GM12892 (cell line): ENCODE measurements around the gene TMEM163.

Experiments
- DNase-seq: peaks from one replicate; pipeline ENCODE4 v3.0.0; 2011; ENCODE audit not compliant: insufficient read length
- FAIRE-seq: peaks from 2 replicates; lab custom pipeline; 2011; peaks lifted over from hg19 to GRCh38; lab: Jason Lieb, UNC
- POLR2A ChIP-seq: IDR thresholded peaks from 2 replicates; pipeline ENCODE4 v1.6.1; 2011; ENCODE audit warnings: low read depth, low read length, control low read depth
- POLR2AphosphoS5 ChIP-seq: IDR thresholded peaks from 2 replicates; pipeline ENCODE4 v1.6.1; 2011; ENCODE audit warnings: low read depth, low read length, control low read depth
- TAF1 ChIP-seq: IDR thresholded peaks from 2 replicates; pipeline ENCODE4 v1.6.1; 2011; ENCODE audit warnings: low read depth, mild to moderate bottlenecking, control low read depth, low read length, borderline replicate concordance

Gene TMEM163

DNA sequence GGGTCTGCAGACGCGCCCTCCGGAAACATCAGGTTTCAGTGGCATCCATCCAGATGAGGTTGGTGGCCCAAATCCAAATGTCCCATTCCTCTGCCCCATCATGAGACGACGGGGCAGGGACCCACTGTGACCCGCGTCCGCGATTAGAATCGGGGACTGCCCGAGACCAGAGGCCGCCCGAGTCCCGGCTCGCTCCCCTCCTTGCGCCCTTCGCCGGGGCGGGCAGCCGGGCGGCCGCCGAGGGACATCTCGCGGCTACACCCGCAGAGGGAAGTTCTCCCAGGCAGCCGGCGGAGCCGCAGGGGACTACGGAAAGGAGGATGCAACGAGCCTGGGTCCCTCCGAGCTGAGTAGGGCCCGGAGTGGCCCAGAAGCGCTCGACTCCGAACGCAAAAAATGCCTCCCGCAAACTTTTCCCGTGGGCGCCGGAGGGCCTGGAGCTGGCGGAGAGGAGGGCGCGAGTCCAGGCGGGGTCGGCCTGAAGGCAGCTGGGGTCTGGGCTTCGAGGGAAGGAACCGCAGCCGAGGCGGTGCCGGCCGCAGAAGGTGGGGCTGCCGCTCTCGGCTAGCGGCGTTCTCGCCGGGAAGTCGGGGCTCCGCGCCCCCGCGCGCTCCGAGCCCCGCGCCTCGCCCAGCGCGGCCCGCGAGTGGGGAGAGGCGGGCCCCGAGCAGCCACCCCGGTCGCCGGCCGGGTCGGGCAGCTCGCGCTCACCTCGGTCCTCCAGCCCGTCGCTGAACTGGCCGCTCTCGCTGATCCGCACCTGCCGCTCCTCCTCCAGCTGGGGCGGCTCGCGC is 580 bp downstream of the TMEM163 start:
- TF ChIP-seq POLR2A: no peak
- FAIRE-seq (no peak), DNase-seq (peak; percentile 36)

DNA sequence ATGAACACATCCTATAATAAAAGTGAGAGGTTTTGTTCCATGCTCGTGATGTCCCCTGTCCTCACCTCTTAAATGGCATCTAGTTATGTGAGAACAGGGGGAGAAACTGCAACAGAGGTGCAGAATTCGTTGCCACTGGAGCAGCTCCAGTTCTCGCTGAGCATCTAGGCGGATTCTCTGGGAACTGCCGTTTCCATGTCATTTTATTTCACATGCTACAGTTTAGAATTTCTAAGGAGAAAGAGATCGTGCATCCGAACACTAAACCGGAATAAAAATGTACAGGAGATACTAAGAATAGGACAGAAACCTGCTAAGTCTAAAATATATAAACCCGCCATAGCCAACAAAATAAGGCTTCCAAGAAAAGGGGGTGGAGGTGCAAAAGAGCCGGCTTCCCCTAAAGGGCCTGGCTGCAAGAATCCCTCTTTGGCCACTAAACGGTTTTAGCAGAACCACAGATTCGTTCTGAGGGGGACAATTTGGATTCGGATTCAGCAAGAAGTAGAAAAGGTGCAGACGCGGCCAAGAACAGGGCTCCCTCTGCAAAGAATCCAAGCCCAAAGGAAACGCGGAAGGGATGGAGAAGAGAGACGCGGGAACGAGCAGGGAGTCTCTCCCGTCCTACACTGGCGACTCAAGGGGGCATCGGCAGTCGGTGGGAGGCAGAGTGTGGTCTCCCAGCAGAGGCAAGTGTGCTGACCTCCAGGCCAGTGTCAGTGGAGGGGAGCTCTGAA is 1.3 kb downstream of the TMEM163 start:
- no peak for FAIRE-seq
- DNase-seq: no peak

DNA sequence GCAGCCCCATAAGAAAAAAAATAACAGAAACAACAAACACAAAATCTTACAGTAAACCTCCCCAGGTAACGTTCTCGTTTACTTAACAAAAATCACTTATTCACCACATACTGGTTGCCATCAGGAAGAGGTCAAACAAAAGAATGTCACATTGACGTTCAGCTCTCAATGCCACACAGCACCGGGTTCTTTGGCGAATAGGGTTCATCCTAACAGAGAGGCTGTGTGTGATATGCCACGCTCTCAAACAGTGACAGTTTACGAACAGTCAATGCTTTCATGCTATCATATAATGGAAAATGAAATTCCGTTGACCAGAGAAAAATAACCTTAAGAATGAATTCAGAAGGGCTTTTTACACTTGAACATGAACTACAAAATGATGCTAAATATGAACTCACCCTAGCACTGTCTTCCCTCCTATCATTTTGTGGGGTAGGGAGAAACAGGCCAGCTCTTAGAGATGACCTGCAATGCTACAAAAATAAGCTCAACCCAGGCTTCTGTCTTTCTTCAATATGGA is 2.0 kb downstream of the TMEM163 start:
- DNase-seq: no peak
- no peak for TF ChIP-seq TAF1
- no peak for TF ChIP-seq POLR2AphosphoS5
- TF ChIP-seq POLR2A: no peak
- FAIRE-seq: no peak

More for the DNA sequence above, 1.3 kb downstream of the TMEM163 start:
- TF ChIP-seq TAF1 (no peak), POLR2AphosphoS5 (no peak), POLR2A (no peak)

DNA sequence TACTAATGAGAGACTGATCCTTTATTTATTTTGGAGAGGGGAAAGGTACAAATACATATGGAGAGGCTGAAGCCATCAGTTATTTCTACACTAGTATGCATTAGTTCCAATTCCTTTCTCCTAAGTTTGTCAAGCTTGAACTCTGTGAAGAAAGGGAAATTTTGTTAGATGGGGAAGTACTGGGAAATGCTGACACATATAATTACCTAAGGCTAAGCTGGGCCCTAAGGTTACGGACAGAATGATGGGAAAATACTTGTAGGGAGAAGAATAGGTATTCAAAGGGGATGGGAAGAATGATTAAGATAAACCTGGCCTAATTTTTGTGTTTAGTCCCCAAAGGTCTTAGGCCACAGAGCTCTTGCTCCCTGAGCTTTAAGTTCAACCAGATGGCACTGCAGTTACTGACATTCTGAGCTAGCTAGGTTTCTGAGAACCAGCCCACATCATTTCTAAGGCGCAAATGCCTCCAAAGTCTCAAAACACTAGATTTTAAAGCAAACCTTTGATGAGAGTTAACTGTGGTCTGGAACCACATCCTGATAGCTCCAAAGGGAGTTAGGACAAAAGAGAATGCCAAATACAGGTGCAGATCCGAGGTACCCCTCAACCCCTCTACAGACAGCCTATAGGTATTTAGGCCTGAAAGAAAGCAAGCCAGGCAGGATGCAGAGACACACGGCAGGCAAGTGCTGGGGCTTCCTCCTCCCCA is 2.7 kb downstream of the TMEM163 start:
- FAIRE-seq: no peak
- TF ChIP-seq TAF1 (no peak), POLR2AphosphoS5 (no peak), POLR2A (no peak)
- DNase-seq: no peak

DNA sequence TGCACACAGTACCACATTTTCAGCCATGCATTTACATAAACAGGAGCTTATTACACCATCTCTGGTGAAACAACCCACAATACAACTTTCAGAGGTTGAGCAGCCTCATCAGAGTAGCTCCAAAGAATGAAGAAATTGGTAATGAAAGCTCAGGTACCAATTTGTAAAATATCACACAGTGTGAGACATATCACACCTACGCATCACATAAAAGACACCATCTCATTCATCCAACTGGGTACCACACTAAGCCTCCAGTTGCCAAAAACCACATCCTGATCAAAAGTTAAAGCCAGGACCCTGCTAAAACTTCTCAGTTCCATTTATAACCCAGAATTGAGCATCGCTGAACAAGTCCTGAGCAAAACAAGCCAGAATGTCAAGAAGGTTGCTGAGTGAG is 4.6 kb downstream of the TMEM163 start:
- FAIRE-seq (no peak), DNase-seq (no peak)
- TF ChIP-seq POLR2AphosphoS5 (no peak), POLR2A (no peak), TAF1 (no peak)

DNA sequence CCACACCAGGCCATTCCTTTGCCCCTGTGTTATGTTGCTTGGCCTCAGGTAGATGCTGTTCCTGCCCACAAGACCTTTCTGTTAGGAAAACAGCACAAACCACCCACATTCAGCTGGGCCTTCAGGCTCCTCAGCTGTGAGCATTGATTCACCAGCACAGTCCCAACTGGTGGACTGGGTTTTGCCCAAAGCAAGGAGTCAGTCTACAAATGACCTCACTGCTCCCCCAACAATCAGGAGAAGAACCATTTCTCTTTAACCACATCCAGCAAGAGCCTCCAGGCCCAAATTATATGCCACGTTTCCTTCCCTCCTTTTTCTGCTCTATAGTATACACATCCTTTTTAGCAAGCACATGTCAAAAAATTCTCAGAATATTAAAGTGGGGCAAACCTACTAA is 5.2 kb downstream of the TMEM163 start:
- DNase-seq (no peak), FAIRE-seq (no peak)
- TF ChIP-seq POLR2A (no peak), TAF1 (no peak), POLR2AphosphoS5 (no peak)

DNA sequence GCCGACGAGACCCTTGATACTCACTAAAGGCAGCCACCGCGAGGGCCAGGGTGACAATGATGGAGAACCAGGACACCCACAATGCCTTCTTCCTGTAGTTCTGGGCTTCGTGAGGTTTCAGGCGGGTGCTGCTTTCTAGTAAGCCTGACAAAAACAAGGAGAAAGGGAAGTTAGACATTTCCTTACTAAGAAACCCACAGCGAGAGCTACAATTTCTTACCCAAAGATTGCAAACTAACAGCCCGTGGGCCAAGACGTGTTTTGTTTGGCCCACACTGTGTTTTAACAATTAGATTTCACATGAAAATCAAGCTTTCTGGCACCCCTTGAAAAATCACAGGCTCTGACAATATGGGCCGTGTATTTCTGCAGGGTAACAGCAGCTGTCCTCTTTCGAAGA is 5.6 kb downstream of the TMEM163 start:
- FAIRE-seq: no peak
- TF ChIP-seq POLR2A (no peak), TAF1 (no peak), POLR2AphosphoS5 (no peak)
- DNase-seq: no peak

DNA sequence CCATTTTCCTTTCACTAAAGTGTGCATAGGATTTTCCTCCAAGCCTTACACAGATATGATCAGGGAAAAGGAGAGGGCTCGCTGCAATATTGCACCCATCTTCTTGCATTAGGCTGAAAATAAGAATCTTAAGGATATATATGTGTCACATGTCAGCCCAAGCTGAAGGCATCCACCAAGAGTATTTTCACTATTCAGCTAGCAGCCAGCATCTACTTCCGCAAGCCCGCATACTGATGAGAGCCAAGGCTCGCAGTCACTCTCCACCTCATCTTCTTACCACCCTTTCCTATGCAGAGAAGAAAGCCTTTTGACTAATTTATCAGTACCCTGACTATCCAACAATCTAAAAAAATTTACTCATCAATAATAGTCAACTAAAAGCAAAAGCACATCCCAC is 6.1 kb downstream of the TMEM163 start:
- no peak for DNase-seq
- TF ChIP-seq POLR2A: no peak
- TF ChIP-seq POLR2AphosphoS5: no peak
- TF ChIP-seq TAF1: no peak
- no peak for FAIRE-seq

DNA sequence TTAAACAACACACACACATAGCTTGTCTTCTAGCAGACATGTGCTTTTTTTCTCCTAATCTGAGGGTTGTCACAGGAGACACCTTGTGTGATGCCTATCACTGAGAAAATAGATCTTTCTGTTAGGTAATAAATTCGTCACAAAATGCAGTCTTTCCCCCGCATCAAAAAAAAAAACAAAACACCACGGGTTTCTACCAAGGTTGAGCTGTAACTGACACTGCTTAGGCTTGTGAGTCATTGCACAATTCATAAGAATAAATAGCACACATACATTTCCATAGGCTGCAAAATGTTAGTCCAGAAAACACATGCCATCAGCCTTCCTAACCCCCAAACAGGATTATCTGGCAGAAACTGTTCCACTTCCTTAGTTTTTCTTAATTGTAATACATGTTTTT is 6.5 kb downstream of the TMEM163 start:
- DNase-seq: no peak
- FAIRE-seq: no peak
- TF ChIP-seq TAF1 (no peak), POLR2AphosphoS5 (no peak), POLR2A (no peak)

DNA sequence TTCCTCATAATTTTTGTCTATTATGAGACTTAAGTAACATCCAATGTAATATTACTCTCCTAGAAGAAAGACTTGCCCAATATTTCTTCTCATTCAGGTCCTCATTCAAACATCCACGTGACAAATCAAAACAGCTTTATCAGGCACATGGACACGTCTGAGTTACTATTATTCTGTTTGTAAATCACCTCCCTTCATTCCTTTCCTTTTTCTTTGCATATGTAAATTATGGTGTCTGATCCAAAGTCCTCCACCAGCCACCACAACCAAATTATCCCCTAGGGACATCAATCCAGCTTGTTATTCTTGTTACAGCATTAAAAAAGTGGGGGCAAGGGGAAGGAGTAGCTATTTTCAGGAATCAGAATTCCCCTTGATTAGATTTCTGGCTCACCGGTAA is 7.1 kb downstream of the TMEM163 start:
- no peak for DNase-seq
- TF ChIP-seq POLR2A (no peak), POLR2AphosphoS5 (no peak), TAF1 (no peak)
- FAIRE-seq: no peak

DNA sequence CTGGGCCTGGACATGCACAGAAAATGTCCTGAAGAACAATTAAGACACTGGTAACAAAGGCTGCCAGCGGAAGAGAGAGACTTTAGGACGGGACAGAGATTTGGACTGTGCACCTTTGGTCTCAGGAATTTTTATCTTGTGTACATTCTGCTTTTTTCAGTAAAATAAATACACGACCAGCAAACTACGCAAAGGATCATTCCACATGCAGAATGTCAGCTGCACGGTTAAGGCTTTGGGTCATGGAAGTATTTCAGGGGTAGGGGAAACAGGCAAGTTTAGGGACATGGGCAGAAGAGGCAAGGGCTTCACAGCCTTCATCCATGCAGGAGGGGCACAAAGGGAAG is 11.5 kb downstream of the TMEM163 start:
- FAIRE-seq (no peak), DNase-seq (no peak)
- TF ChIP-seq TAF1: no peak
- TF ChIP-seq POLR2A: no peak
- TF ChIP-seq POLR2AphosphoS5: no peak
